Measurements from ENCODE around the gene THY1. TPM values are rescaled to one million over a fixed set of nuclear protein-coding genes. Genes with fewer than 3 reads are reported as not detected.

THY1 gene
- total RNA-seq, 4 donors from 2014 or later: 2.1 to 28.1 (median 9.4) TPM

DNA sequence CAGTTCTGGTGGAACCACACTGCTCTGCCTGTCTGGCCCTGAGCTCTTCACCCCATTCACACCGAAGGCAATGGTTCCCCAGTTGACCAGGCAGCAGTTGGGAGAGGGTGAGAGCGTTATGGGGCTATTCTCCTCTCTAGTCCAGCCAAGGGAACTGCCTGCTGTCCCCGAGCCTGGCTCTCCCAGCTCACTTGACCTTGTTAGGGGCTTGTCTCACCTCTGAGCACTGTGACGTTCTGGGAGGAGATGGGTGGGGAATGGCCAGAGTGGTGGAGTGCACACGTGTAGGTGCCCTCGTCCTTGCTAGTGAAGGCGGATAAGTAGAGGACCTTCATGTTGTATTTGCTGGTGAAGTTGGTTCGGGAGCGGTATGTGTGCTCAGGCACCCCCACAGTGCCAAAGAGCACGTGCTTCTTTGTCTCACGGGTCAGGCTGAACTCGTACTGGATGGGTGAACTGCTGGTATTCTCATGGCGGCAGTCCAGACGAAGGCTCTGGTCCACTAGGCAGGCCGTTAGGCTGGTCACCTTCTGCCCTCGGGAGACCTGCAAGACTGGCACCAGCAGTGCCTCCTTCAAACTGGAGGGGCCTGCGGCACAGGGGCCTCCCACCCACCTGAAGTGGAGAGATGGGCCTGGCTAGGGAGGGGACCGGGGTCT lies 3.0 kb downstream of the THY1 start:
- H3K27ac ChIP-seq: no peak overlapping the region
- H3K36me3 ChIP-seq: no peaks in the 10 kb centered on the region
- peaks cover 0 to 7% (median 2%) of the 10 kb centered on the region in 4 donors for H3K4me1 ChIP-seq
- TF ChIP-seq CTCF (IDR thresholded peaks at IDR 0.05): no peak
- TF ChIP-seq POLR2A (IDR thresholded peaks at IDR 0.05): no peak
- no peak overlapping the region for H3K4me3 ChIP-seq
- no peaks in the 10 kb centered on the region for H3K9me3 ChIP-seq
- H3K27me3 ChIP-seq: no peaks in the 10 kb centered on the region
- no peak for DNase-seq

DNA sequence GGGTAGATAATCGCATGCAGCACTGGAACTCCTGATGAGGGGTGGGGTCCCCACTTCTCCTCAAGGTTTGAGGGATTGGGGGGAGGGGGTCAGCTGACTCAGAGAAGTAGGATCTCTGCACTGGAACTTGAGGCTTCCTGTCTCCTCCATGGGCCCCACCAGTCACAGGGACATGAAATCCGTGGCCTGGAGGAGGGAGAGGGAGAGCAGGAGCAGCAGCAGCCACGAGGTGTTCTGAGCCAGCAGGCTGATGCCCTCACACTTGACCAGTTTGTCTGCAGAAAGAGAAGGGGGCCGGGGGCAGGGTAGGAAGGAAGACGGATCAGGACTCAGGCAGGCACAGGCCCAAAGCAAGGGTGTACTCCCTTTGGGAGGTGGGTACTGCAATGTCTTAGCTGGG lies 3.7 kb downstream of the THY1 start:
- Histone ChIP-seq H3K36me3 (no peaks in the 10 kb centered on the region), H3K27ac (no peak overlapping the region), H3K9me3 (no peaks in the 10 kb centered on the region), H3K4me1 (peaks cover 0 to 7% (median 2%) of the 10 kb centered on the region in 4 donors), H3K4me3 (no peak overlapping the region), H3K27me3 (no peaks in the 10 kb centered on the region)
- no peak for TF ChIP-seq CTCF (IDR thresholded peaks at IDR 0.05)
- no peak for TF ChIP-seq POLR2A (IDR thresholded peaks at IDR 0.05)
- no peak for DNase-seq

- Histone ChIP-seq H3K9me3 (no peaks in the 10 kb centered on the region), H3K27ac (no peak overlapping the region), H3K36me3 (no peaks in the 10 kb centered on the region), H3K4me1 (peaks cover 0 to 7% (median 2%) of the 10 kb centered on the region in 4 donors), H3K4me3 (no peak overlapping the region), H3K27me3 (no peaks in the 10 kb centered on the region)
- no peak for DNase-seq
- TF ChIP-seq CTCF (IDR thresholded peaks at IDR 0.05): no peak
- TF ChIP-seq POLR2A (IDR thresholded peaks at IDR 0.05): no peak
Observed at GRCh38 chr11:119418759-119419158, 4.2 kb downstream of the THY1 start.

DNA sequence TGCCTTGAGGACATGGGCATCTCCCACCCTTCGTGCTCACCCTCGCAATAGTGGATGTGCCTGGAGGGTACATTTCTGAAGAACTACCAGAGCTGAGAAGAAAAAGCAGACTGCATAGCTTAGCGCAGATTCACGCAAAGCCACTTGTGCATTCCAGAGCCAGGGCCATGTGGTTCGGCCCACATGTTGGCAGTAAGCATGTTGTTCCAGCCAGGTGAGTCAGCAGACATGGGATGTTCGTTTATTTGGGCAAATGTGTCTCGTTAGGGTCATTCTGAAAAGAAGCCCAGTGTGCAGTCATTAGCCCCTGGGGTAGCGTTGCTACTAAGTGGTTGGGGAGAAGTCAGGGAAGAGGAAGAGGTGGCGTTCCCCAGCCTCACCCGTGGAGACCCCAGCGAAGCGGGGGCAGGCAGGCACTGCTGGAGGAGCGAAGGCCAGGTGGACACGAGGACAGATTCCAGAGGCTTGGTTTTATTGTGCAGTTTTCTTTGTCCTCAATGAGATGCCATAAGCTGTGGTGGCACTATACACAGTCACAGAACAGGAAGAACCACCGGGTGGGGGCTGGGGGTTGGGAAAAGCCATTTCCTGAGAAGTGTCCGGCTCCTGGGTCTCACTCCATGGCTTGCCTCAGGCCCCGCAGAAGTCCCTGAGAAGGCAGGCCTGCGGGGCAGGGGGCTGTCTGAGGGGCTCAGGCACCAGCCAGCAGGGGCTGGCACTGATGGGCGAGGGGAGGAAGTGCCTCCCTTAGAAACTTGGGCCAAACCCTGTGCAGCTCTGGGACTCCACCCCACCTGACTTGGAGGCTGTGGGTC lies 5.0 kb downstream of the THY1 start:
- TF ChIP-seq POLR2A (IDR thresholded peaks at IDR 0.05) (no peak), CTCF (IDR thresholded peaks at IDR 0.05) (no peak)
- no peak for DNase-seq
- no peak overlapping the region for H3K4me3 ChIP-seq
- H3K9me3 ChIP-seq: no peaks in the 10 kb centered on the region
- H3K27me3 ChIP-seq: no peaks in the 10 kb centered on the region
- H3K36me3 ChIP-seq: no peaks in the 10 kb centered on the region
- H3K4me1 ChIP-seq: peaks cover 0 to 6% (median 2%) of the 10 kb centered on the region in 4 donors
- no peak overlapping the region for H3K27ac ChIP-seq

GRCh38 chr11:119416606-119417580 lies 6.1 kb downstream of the THY1 start:
- Histone ChIP-seq H3K9me3 (no peaks in the 10 kb centered on the region), H3K4me3 (no peak overlapping the region), H3K36me3 (no peaks in the 10 kb centered on the region), H3K4me1 (peaks cover 0 to 4% (median 0%) of the 10 kb centered on the region in 4 donors), H3K27me3 (no peaks in the 10 kb centered on the region), H3K27ac (no peak overlapping the region)
- no peak for TF ChIP-seq CTCF (IDR thresholded peaks at IDR 0.05)
- no peak for DNase-seq

All from Peyer's patch (tissue), 4 donors.